ENCODE measurements around the gene IRX4. TPM values are rescaled to one million over a fixed set of nuclear protein-coding genes. Genes with fewer than 3 reads are reported as not detected.

The IRX4 gene
- total RNA-seq, 1 experiment from 2014 or later, result 16.5 TPM

GRCh38 chr5:1838013-1838412 is 44.7 kb downstream of the IRX4 start:
- Histone ChIP-seq H3K9me2 (ENCODE audit: insufficient read depth) (no peaks in the 10 kb centered on the region), H3K36me3 (ENCODE audit: control insufficient read depth in 1 of 2, insufficient read depth in 2 of 2, low read length in 2 of 2) (no peaks in the 10 kb centered on the region), H3K4me2 (ENCODE audit: low read length) (no peak overlapping the region)

More at GRCh38 chr5:1838013-1838412, 44.7 kb downstream of the IRX4 start:
- intact Hi-C loops (cut with micrococcal nuclease), result no loop called here
- ChIA-PET RAD21 (ENCODE audit: low non-redundant PET in 1 of 2, low total read pairs in 2 of 2, uncharacterized antibody in 2 of 2, unreplicated experiment in 2 of 2) (no interaction called here), CTCF (no interaction called here), POLR2A (no interaction called here)
- Histone ChIP-seq H3K9me3 (ENCODE audit: control insufficient read depth in 1 of 2, insufficient read depth in 1 of 2, low read depth in 1 of 2, low read length in 2 of 2) (no peaks in the 10 kb centered on the region), H3K27ac (ENCODE audit: low read depth, low read length) (no peak overlapping the region), H2AFZ (ENCODE audit: low read depth, low read length, poor library complexity, severe bottlenecking) (no peak overlapping the region), H3K9ac (ENCODE audit: low read length) (no peak overlapping the region), H4K20me1 (ENCODE audit: insufficient read depth) (no peaks in the 10 kb centered on the region), H3K27me3 (ENCODE audit: insufficient read depth, low read length) (no peaks in the 10 kb centered on the region), H3K4me3 (replicated peaks in 1 of 2; ENCODE audit: low read depth in 1 of 2, low read length in 2 of 2) (no peak overlapping the region), H3K4me1 (ENCODE audit: control insufficient read depth in 1 of 2, insufficient read depth in 2 of 2, low read length in 2 of 2) (no peaks in the 10 kb centered on the region), H3K79me2 (ENCODE audit: insufficient read depth, low read length) (no peaks in the 10 kb centered on the region)
- DNase-seq (ENCODE audit: low read depth, low spot score) (no peak), ATAC-seq (no peak)
- TF ChIP-seq ZBTB33 (IDR thresholded peaks at IDR 0.05; ENCODE audit: extremely low read depth, insufficient replicate concordance, low read length), result no peak
- TF ChIP-seq ELF1 (IDR thresholded peaks at IDR 0.05; ENCODE audit: borderline replicate concordance, low read depth), result no peak
- no peak for TF ChIP-seq EZH2 (IDR thresholded peaks at IDR 0.05)
- TF ChIP-seq ZFX (IDR thresholded peaks at IDR 0.05), result no peak
- no peak for TF ChIP-seq RAD21 (IDR thresholded peaks at IDR 0.05; ENCODE audit: low read depth)
- no peak for TF ChIP-seq EGR1 (IDR thresholded peaks at IDR 0.05; ENCODE audit: low read depth)
- no peak for TF ChIP-seq ZNF274 (IDR thresholded peaks at IDR 0.05; ENCODE audit: low read depth, low read length)
- BruUV-seq (replicated peaks), result no TSS peak

Data from HCT116 (cell line).